Calu3 (cell line): Measurements from ENCODE around the gene ART5. TPM values are rescaled to one million over a fixed set of nuclear protein-coding genes. Genes with fewer than 3 reads are reported as not detected.
A peak's percentile ranks its signal among the peaks of the same experiment; 100 is the strongest.
"Not testable (repeated sequence)": the region's sequence is repeated elsewhere in the genome, so short reads cannot be mapped to it uniquely, and the experiment has no call there.

ENCODE experiments used
- BruUV-seq: library from RNA; stranded (reverse); fragments of 400-500 nt; replicated peaks from 2 replicates; lab custom pipeline; 2021; lab: Mats Ljungman, UMichigan
- CTCF ChIA-PET: fragments of 300-600 bp; sonication (Branson Sonifier 250); formaldehyde crosslinking; loops from one replicate; lab custom pipeline; 2022; ENCODE audit warnings: antibody characterized with exemption; lab: Charles Lee
- DNase-seq: peaks from one replicate; pipeline ENCODE4 v3.0.0; 2022
- H3K27ac Mint-ChIP-seq: one replicate; pipeline ENCODE4 v1.8.0; 2022; ENCODE audit warnings: mixed read lengths; ENCODE audit not compliant: unreplicated experiment
- H3K27me3 Mint-ChIP-seq: one replicate; pipeline ENCODE4 v1.8.0; 2022; ENCODE audit warnings: mixed read lengths; ENCODE audit not compliant: unreplicated experiment
- H3K36me3 Mint-ChIP-seq: one replicate; pipeline ENCODE4 v1.8.0; 2022; ENCODE audit warnings: mild to moderate bottlenecking, moderate library complexity, mixed read lengths; ENCODE audit not compliant: insufficient read depth, unreplicated experiment
- H3K4me1 Mint-ChIP-seq: one replicate; pipeline ENCODE4 v1.8.0; 2022; ENCODE audit warnings: mild to moderate bottlenecking, low read depth, mixed read lengths; ENCODE audit not compliant: unreplicated experiment
- H3K4me3 Mint-ChIP-seq: one replicate; pipeline ENCODE4 v1.8.0; 2022; ENCODE audit warnings: mild to moderate bottlenecking, low read depth, moderate library complexity, mixed read lengths; ENCODE audit not compliant: unreplicated experiment
- H3K9me3 Mint-ChIP-seq: one replicate; pipeline ENCODE4 v1.8.0; 2022; ENCODE audit warnings: low read depth, mixed read lengths; ENCODE audit not compliant: unreplicated experiment
- CTCF ChIP-seq: fragments of 200-600 bp; IDR thresholded peaks from one replicate; pipeline ENCODE4 v1.8.0; 2022; ENCODE audit warnings: antibody characterized with exemption; ENCODE audit not compliant: unreplicated experiment
- intact Hi-C: fragments of 100-400 bp; cut with micrococcal nuclease; formaldehyde crosslinking; loops from one replicate; pipeline ENCODE4 v1.10.0; 2022; ENCODE audit not compliant: unreplicated experiment
- total RNA-seq: library from RNA; stranded (reverse); gene quantifications from 2 replicates; pipeline ENCODE4 v1.2.3, GENCODE V29; 2022

Gene ART5
- total RNA-seq, 1 experiment from 2014 or later, result not detected

- Mint-ChIP-seq H3K4me3 (no peak overlapping the region), H3K36me3 (no peaks in the 10 kb centered on the region), H3K9me3 (peaks cover 3% of the 10 kb centered on the region), H3K4me1 (no peaks in the 10 kb centered on the region), H3K27me3 (peaks cover 16% of the 10 kb centered on the region), H3K27ac (no peak overlapping the region)
- no TSS peak for BruUV-seq
- CTCF ChIA-PET, result interaction anchor here (0.6 kb wide), 1 partner anchor 11 kb away, joined by 3 read pairs; no protein-coding TSS in a partner anchor
- intact Hi-C loops, result no loop called here
- no peak for DNase-seq
- TF ChIP-seq CTCF, result no peak
These were observed 13.8 kb upstream of the ART5 start for GRCh38 chr11:3655547-3655946.

- H3K36me3 Mint-ChIP-seq, H3K4me3 Mint-ChIP-seq, H3K9me3 Mint-ChIP-seq, intact Hi-C loops, BruUV-seq, DNase-seq, H3K27me3 Mint-ChIP-seq, H3K27ac Mint-ChIP-seq, CTCF ChIA-PET, H3K4me1 Mint-ChIP-seq: not testable (repeated sequence)
These were observed 10.7 kb upstream of the ART5 start for GRCh38 chr11:3652514-3652913.

- DNase-seq, H3K36me3 Mint-ChIP-seq, H3K9me3 Mint-ChIP-seq, H3K27ac Mint-ChIP-seq, H3K4me3 Mint-ChIP-seq, intact Hi-C loops, BruUV-seq, CTCF ChIA-PET: not testable (repeated sequence)
- Mint-ChIP-seq H3K27me3 (peaks cover 10% of the 10 kb centered on the region), H3K4me1 (peaks cover 10% of the 10 kb centered on the region)
These were observed 7.6 kb upstream of the ART5 start for GRCh38 chr11:3649374-3649773.

- peaks cover 14% of the 10 kb centered on the region for H3K4me1 Mint-ChIP-seq
These were observed 7.1 kb upstream of the ART5 start for GRCh38 chr11:3648843-3649242.

GRCh38 chr11:3645552-3645951 is 3.8 kb upstream of the ART5 start:
- Mint-ChIP-seq H3K9me3 (no peaks in the 10 kb centered on the region), H3K27me3 (peaks cover 31% of the 10 kb centered on the region), H3K4me1 (peaks cover 14% of the 10 kb centered on the region), H3K27ac (no peak overlapping the region), H3K4me3 (no peak overlapping the region), H3K36me3 (peaks cover 11% of the 10 kb centered on the region)
- CTCF ChIA-PET, result no interaction called here
- no peak for DNase-seq
- TF ChIP-seq CTCF, result no peak
- BruUV-seq, result no TSS peak
- intact Hi-C loops, result no loop called here

More at GRCh38 chr11:3648843-3649242, 7.1 kb upstream of the ART5 start:
- DNase-seq, H3K9me3 Mint-ChIP-seq, H3K4me3 Mint-ChIP-seq, H3K36me3 Mint-ChIP-seq, BruUV-seq, intact Hi-C loops, H3K27ac Mint-ChIP-seq, CTCF ChIA-PET: not testable (repeated sequence)
- peaks cover 15% of the 10 kb centered on the region for H3K27me3 Mint-ChIP-seq

- Mint-ChIP-seq H3K27me3 (peaks cover 33% of the 10 kb centered on the region), H3K36me3 (peaks cover 11% of the 10 kb centered on the region), H3K27ac (no peak within 1 kb of the TSS), H3K9me3 (no peaks in the 10 kb centered on the region), H3K4me3 (no peak within 1 kb of the TSS), H3K4me1 (peaks cover 14% of the 10 kb centered on the region)
- BruUV-seq, result no TSS peak
- CTCF ChIA-PET, result no interaction called here
- intact Hi-C loops, result no loop called here
- no peak for TF ChIP-seq CTCF
- DNase-seq, result peak; percentile 27
These were observed 3.0 kb upstream of the ART5 start, which contains the start of gene ART1 for GRCh38 chr11:3644817-3645235. Gene ART1, plus strand, starts transcription at chr11:3645128. Its CDS starts 14,086 bp downstream, at chr11:3659214.

GRCh38 chr11:3643102-3643546 is 1.3 kb upstream of the ART5 start:
- H3K27ac Mint-ChIP-seq, H3K9me3 Mint-ChIP-seq, intact Hi-C loops, DNase-seq, BruUV-seq: not testable (repeated sequence)
- Mint-ChIP-seq H3K27me3 (peaks cover 50% of the 10 kb centered on the region), H3K36me3 (peaks cover 11% of the 10 kb centered on the region), H3K4me3 (peak overlapping the region; percentile 68), H3K4me1 (peaks cover 14% of the 10 kb centered on the region)
- CTCF ChIA-PET, result interaction anchor here (1.1 kb wide), 1 partner anchor 10 kb away, joined by 3 read pairs; no protein-coding TSS in a partner anchor
